Neural crest cell (in vitro differentiated cells): Measurements from ENCODE around the gene FITM2. TPM values are rescaled to one million over a fixed set of nuclear protein-coding genes. Genes with fewer than 3 reads are reported as not detected.

ENCODE experiments used
- DNase-seq: peaks from one replicate; pipeline ENCODE4 v3.0.0; 2021; ENCODE audit warnings: low read depth, mixed read lengths, low spot score
- H3K27ac Mint-ChIP-seq: one replicate; pipeline ENCODE4 v1.8.0; 2021; ENCODE audit warnings: mild to moderate bottlenecking, mixed read lengths; ENCODE audit not compliant: unreplicated experiment
- H3K27me3 Mint-ChIP-seq: 2 replicates; pipeline ENCODE4 v1.8.0; 2021; ENCODE audit warnings: low read depth, mild to moderate bottlenecking, mixed read lengths
- H3K36me3 Mint-ChIP-seq: 2 replicates; pipeline ENCODE4 v1.8.0; 2021; ENCODE audit warnings: low read depth, mild to moderate bottlenecking, mixed read lengths
- H3K4me1 Mint-ChIP-seq: 2 replicates; pipeline ENCODE4 v1.8.0; 2021; ENCODE audit warnings: mixed read lengths
- H3K4me3 Mint-ChIP-seq: one replicate; pipeline ENCODE4 v1.8.0; 2021; ENCODE audit warnings: mild to moderate bottlenecking, mixed read lengths
- H3K9me3 Mint-ChIP-seq: 2 replicates; pipeline ENCODE4 v1.8.0; 2021; ENCODE audit warnings: mixed read lengths
- total RNA-seq: library from RNA; stranded (reverse); gene quantifications from 2 replicates; pipeline ENCODE4 v1.2.1, GENCODE V29; 2021
- TF ChIP-seq, protein P1 (sequence below): fragments of 200-600 bp; sonication (generic); conservative IDR thresholded peaks from 2 replicates; pipeline ENCODE4 v1.5.0; 2021; ENCODE audit warnings: antibody characterized with exemption, mild to moderate bottlenecking

Gene FITM2
- total RNA-seq, 1 donor from 2014 or later: 6.4 TPM

- no peak for DNase-seq
- H3K9me3 Mint-ChIP-seq: no peaks in the 10 kb centered on the region
- peaks cover 10% of the 10 kb centered on the region for H3K27me3 Mint-ChIP-seq
- no peaks in the 10 kb centered on the region for H3K36me3 Mint-ChIP-seq
- H3K27ac Mint-ChIP-seq: no peak within 1 kb of the TSS
- TF ChIP-seq, protein P1, sequence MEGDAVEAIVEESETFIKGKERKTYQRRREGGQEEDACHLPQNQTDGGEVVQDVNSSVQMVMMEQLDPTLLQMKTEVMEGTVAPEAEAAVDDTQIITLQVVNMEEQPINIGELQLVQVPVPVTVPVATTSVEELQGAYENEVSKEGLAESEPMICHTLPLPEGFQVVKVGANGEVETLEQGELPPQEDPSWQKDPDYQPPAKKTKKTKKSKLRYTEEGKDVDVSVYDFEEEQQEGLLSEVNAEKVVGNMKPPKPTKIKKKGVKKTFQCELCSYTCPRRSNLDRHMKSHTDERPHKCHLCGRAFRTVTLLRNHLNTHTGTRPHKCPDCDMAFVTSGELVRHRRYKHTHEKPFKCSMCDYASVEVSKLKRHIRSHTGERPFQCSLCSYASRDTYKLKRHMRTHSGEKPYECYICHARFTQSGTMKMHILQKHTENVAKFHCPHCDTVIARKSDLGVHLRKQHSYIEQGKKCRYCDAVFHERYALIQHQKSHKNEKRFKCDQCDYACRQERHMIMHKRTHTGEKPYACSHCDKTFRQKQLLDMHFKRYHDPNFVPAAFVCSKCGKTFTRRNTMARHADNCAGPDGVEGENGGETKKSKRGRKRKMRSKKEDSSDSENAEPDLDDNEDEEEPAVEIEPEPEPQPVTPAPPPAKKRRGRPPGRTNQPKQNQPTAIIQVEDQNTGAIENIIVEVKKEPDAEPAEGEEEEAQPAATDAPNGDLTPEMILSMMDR: no peak
- H3K4me1 Mint-ChIP-seq: peaks cover 9% of the 10 kb centered on the region
- H3K4me3 Mint-ChIP-seq: no peak within 1 kb of the TSS
Observed at GRCh38 chr20:44336725-44337380, 25.9 kb upstream of the FITM2 start, which contains the start of gene R3HDML. Gene R3HDML (plus strand): TSS chr20:44337043. CDS start chr20:44337158, 115 bp downstream.

GRCh38 chr20:44336086-44336485 lies 25.1 kb upstream of the FITM2 start:
- TF ChIP-seq, protein P1: no peak
- peaks cover 5% of the 10 kb centered on the region for H3K4me1 Mint-ChIP-seq
- no peak overlapping the region for H3K27ac Mint-ChIP-seq
- H3K9me3 Mint-ChIP-seq: no peaks in the 10 kb centered on the region
- DNase-seq: no peak
- H3K27me3 Mint-ChIP-seq: peaks cover 10% of the 10 kb centered on the region
- H3K36me3 Mint-ChIP-seq: no peaks in the 10 kb centered on the region
- no peak overlapping the region for H3K4me3 Mint-ChIP-seq

DNA sequence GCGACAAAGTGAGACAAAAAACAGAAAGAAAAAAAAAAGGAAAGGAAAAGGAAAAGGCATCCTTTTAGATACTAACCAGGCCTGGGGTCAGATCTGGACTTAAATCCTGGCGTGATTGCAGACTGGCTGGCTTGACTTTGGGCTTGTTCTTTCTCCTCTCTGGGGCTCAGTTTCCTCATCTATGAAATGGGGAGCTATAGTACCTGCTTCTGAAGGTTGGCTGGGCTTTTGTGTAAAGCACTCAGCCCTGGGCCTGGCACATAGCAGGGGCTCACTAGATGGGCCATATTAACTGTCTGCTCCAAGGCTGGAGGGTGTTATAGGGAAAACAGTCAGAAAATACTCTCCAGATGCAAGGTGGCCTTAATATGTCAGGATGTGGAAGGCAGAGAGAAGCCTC lies 24.7 kb upstream of the FITM2 start:
- Mint-ChIP-seq H3K9me3 (no peaks in the 10 kb centered on the region), H3K27me3 (peaks cover 10% of the 10 kb centered on the region), H3K4me3 (no peak overlapping the region), H3K27ac (no peak overlapping the region), H3K36me3 (no peaks in the 10 kb centered on the region), H3K4me1 (peaks cover 5% of the 10 kb centered on the region)
- TF ChIP-seq, protein P1: no peak
- DNase-seq: no peak

DNA sequence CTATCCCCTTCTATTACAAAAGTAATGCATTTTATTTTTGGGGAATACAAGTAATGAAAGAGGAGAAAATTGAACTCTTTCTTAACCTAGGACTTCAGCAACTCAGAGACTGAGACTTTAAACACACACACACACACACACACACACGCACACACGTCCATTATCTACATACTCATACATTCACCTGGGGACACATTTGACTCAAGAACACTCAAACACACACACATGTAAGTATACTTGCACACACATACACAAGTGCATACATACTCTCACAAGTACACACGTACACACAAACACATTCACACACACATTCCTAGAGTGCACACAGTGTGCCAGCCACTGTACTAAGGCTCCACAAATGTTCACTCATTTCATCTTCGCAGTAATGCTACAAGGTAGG lies 23.7 kb upstream of the FITM2 start:
- Mint-ChIP-seq H3K4me1 (peaks cover 5% of the 10 kb centered on the region), H3K9me3 (no peaks in the 10 kb centered on the region), H3K27me3 (peaks cover 10% of the 10 kb centered on the region), H3K4me3 (no peak overlapping the region), H3K36me3 (no peaks in the 10 kb centered on the region), H3K27ac (no peak overlapping the region)
- no peak for DNase-seq
- TF ChIP-seq, protein P1: no peak

- peaks cover 5% of the 10 kb centered on the region for H3K4me1 Mint-ChIP-seq
Observed at GRCh38 chr20:44334306-44334705, 23.3 kb upstream of the FITM2 start.

More at GRCh38 chr20:44334306-44334705, 23.3 kb upstream of the FITM2 start:
- TF ChIP-seq, protein P1: no peak
- no peaks in the 10 kb centered on the region for H3K9me3 Mint-ChIP-seq
- H3K27me3 Mint-ChIP-seq: peaks cover 10% of the 10 kb centered on the region
- H3K27ac Mint-ChIP-seq: no peak overlapping the region
- DNase-seq: no peak
- no peak overlapping the region for H3K4me3 Mint-ChIP-seq
- H3K36me3 Mint-ChIP-seq: no peaks in the 10 kb centered on the region
